ENCODE data around the gene BTF3L4. TPM values are rescaled to one million over a fixed set of nuclear protein-coding genes. Genes with fewer than 3 reads are reported as not detected.

Gene BTF3L4
- total RNA-seq, 1 donor from 2014 or later: 44.9 TPM

Other genes with a start within 250 kb of the BTF3L4 start
- gene NRDC, start 177.6 kb upstream of the BTF3L4 start, total RNA-seq: 177 and 185 TPM in 2 replicates
- gene RAB3B, start 65.6 kb upstream of the BTF3L4 start, total RNA-seq: 0.05 TPM in 2 replicates
- 21.6 and 22.4 TPM in 2 replicates for gene KTI12, start 22.5 kb upstream of the BTF3L4 start, total RNA-seq
- 46.0 and 46.7 TPM in 2 replicates for gene TXNDC12, start 1.1 kb upstream of the BTF3L4 start, total RNA-seq
- 3.2 and 4.1 TPM in 2 replicates for gene ZFYVE9, start 85.8 kb downstream of the BTF3L4 start, total RNA-seq